K562 (cell line): ENCODE measurements around the gene ZNF358. TPM values are rescaled to one million over a fixed set of nuclear protein-coding genes. Genes with fewer than 3 reads are reported as not detected.
A peak's percentile ranks its signal among the peaks of the same experiment; 100 is the strongest.

Experiments
- ATAC-seq: fragments of 200-7000 bp; cut with Tn5 transposase; 3 replicates; pipeline ENCODE4 v1.9.1; 2020; ENCODE audit warnings: moderate library complexity
- BruUV-seq: library from RNA; stranded (reverse); fragments of 400-500 nt; replicated peaks from 2 replicates; lab custom pipeline; 2021; lab: Mats Ljungman, UMichigan
- CTCF ChIA-PET: fragments of 300-600 bp; formaldehyde crosslinking; extraction: SDS; loops from one replicate; lab custom pipeline; 2021; ENCODE audit warnings: low intra/inter-chr PET ratio; lab: Yijun Ruan, JAX
- POLR2A ChIA-PET: fragments of 300-600, 350-650 bp; sonication (Branson Sonifier 250); formaldehyde crosslinking; extraction: SDS; loops from one replicate; lab custom pipeline; 2021; ENCODE audit warnings: antibody characterized with exemption, inconsistent platforms; lab: Yijun Ruan, JAX
- DNase-seq, 4 experiments: peaks; one replicate each; pipeline versions ENCODE4 v3.0.0 to v3.0.0-alpha.2; 2011 to 2018; ENCODE audit warnings: low spot score in 3 of 4, mixed read lengths in 3 of 4; ENCODE audit errors: extremely low read depth in 1 of 4
- FAIRE-seq: peaks from 2 replicates; lab custom pipeline; 2011; peaks lifted over from hg19 to GRCh38; lab: Jason Lieb, UNC
- H2AFZ ChIP-seq: 2 replicates; pipeline ENCODE4 v1.6.0; 2011; ENCODE audit warnings: low read depth, low read length, control low read depth, inconsistent platforms
- H3K27ac ChIP-seq: fragments of 200-600 bp; 3 replicates; pipeline ENCODE4 v1.8.0; 2011; ENCODE audit warnings: low read depth, mild to moderate bottlenecking, control low read depth, inconsistent platforms, low read length, moderate library complexity, mixed read lengths; ENCODE audit errors: extremely low read depth
- H3K27me3 ChIP-seq, 2 experiments: fragments of 300-600 bp in 1 of 2; 2 replicates in 1 of 2; 3 replicates in 1 of 2; pipeline versions ENCODE4 v1.6.0 to v1.8.0; 2011; ENCODE audit warnings: inconsistent platforms in 2 of 2, low read length in 2 of 2, mild to moderate bottlenecking in 1 of 2, mixed read lengths in 1 of 2, moderate library complexity in 1 of 2; ENCODE audit not compliant: control insufficient read depth in 2 of 2, insufficient read depth in 2 of 2
- H3K36me3 ChIP-seq: fragments of 300-600 bp; 3 replicates; pipeline ENCODE4 v1.8.0; 2011; ENCODE audit warnings: mild to moderate bottlenecking, low read length, inconsistent platforms; ENCODE audit not compliant: control insufficient read depth, insufficient read depth
- H3K4me1 ChIP-seq, 2 experiments: fragments of 200-600 bp in 1 of 2; replicated peaks in 1 of 2; 2 replicates in 1 of 2; 3 replicates in 1 of 2; pipeline versions ENCODE4 v1.5.1 to v1.8.0; 2011; ENCODE audit warnings: inconsistent platforms in 2 of 2, low read length in 2 of 2, mild to moderate bottlenecking in 1 of 2, mixed read lengths in 1 of 2, moderate library complexity in 1 of 2; ENCODE audit not compliant: control insufficient read depth in 2 of 2, insufficient read depth in 2 of 2
- H3K4me2 ChIP-seq: 2 replicates; pipeline ENCODE4 v1.6.1; 2011; ENCODE audit warnings: low read length, control low read depth, inconsistent platforms, mixed read lengths; ENCODE audit not compliant: insufficient read depth
- H3K4me3 ChIP-seq: fragments of 200-600 bp; sonication (generic), shearing (Covaris generic); 2 replicates; pipeline ENCODE4 v1.5.1; 2016; ENCODE audit warnings: control low read depth, inconsistent platforms
- H3K79me2 ChIP-seq: fragments of 200-600 bp; 3 replicates; pipeline ENCODE4 v1.8.0; 2011; ENCODE audit warnings: low read length, inconsistent platforms; ENCODE audit not compliant: control insufficient read depth, insufficient read depth
- H3K9ac ChIP-seq, 2 experiments: 2 replicates each; pipeline versions ENCODE4 v1.6.0 to v1.6.1; 2011; ENCODE audit warnings: low read depth in 2 of 2, low read length in 2 of 2, control low read depth in 1 of 2, inconsistent platforms in 1 of 2, mild to moderate bottlenecking in 1 of 2, mixed read lengths in 1 of 2; ENCODE audit not compliant: insufficient read depth in 1 of 2
- H3K9me1 ChIP-seq: one replicate; pipeline ENCODE4 v1.6.0; 2011; ENCODE audit warnings: inconsistent platforms, mild to moderate bottlenecking, low read length, moderate library complexity; ENCODE audit not compliant: control insufficient read depth, insufficient read depth
- H3K9me3 ChIP-seq: replicated peaks from 2 replicates; pipeline ENCODE4 v1.5.1; 2011; ENCODE audit warnings: low read depth, low read length, inconsistent platforms; ENCODE audit not compliant: control insufficient read depth, insufficient read depth
- H4K20me1 ChIP-seq: replicated peaks from 2 replicates; pipeline ENCODE4 v1.6.1; 2011; ENCODE audit warnings: low read length, inconsistent platforms, mixed read lengths; ENCODE audit not compliant: control insufficient read depth, insufficient read depth
- ARID1B ChIP-seq: fragments of 450-650 bp; IDR thresholded peaks from 2 replicates; pipeline ENCODE4 v1.6.1; 2016; ENCODE audit warnings: antibody characterized with exemption, mild to moderate bottlenecking, inconsistent platforms
- C11orf30 ChIP-seq: fragments of 450-650 bp; IDR thresholded peaks from 2 replicates; pipeline ENCODE4 v1.6.1; 2016; ENCODE audit warnings: low read depth, mild to moderate bottlenecking
- DEAF1 ChIP-seq: fragments of 450-650 bp; formaldehyde crosslinking; IDR thresholded peaks from 2 replicates; pipeline ENCODE4 v1.4.0; 2020; ENCODE audit warnings: mild to moderate bottlenecking, moderate library complexity
- JUN ChIP-seq, 2 experiments: sonication (generic) in 1 of 2; formaldehyde crosslinking in 1 of 2; IDR thresholded peaks; 2 replicates each; pipeline versions ENCODE4 v1.6.1 to v1.8.0; 2012 to 2022; ENCODE audit warnings: borderline replicate concordance in 2 of 2, mild to moderate bottlenecking in 2 of 2, improper control_type of control experiment in 1 of 2, low read depth in 1 of 2, low read length in 1 of 2, missing genetic modification reagents in 1 of 2
- MLLT1 ChIP-seq, 2 experiments: fragments of 450-650 bp; IDR thresholded peaks; 2 replicates each; pipeline ENCODE4 v1.6.1; 2016
- NFE2 ChIP-seq: IDR thresholded peaks from 2 replicates; pipeline ENCODE4 v1.6.1; 2014; ENCODE audit warnings: antibody characterized with exemption, low read depth
- RBFOX2 ChIP-seq: fragments of 200-400 bp; formaldehyde crosslinking; IDR thresholded peaks from 2 replicates; pipeline ENCODE4 v1.6.1; 2017; ENCODE audit warnings: low read depth, mild to moderate bottlenecking, low read length, moderate library complexity
- SP1 ChIP-seq: sonication (generic); formaldehyde crosslinking; IDR thresholded peaks from 2 replicates; pipeline ENCODE4 v1.8.1; 2022; ENCODE audit warnings: mild to moderate bottlenecking, missing genetic modification reagents
- TEAD1 ChIP-seq, 2 experiments: fragments of 450-650 bp in 1 of 2; sonication (generic) in 1 of 2; formaldehyde crosslinking; IDR thresholded peaks; 2 replicates each; pipeline versions ENCODE4 v1.4.0 to v1.8.0; 2020 to 2022; ENCODE audit warnings: mild to moderate bottlenecking in 2 of 2, missing genetic modification reagents in 1 of 2
- TFAP4 ChIP-seq: sonication (generic); formaldehyde crosslinking; IDR thresholded peaks from 2 replicates; pipeline ENCODE4 v1.8.0; 2022; ENCODE audit warnings: missing genetic modification reagents, mild to moderate bottlenecking, moderate library complexity, borderline replicate concordance
- TGIF2 ChIP-seq: sonication (generic); formaldehyde crosslinking; IDR thresholded peaks from 2 replicates; pipeline ENCODE4 v1.8.1; 2022; ENCODE audit warnings: mild to moderate bottlenecking, missing genetic modification reagents, moderate library complexity
- TRIM24 ChIP-seq, 2 experiments: fragments of 450-650 bp; IDR thresholded peaks; 2 replicates each; pipeline ENCODE4 v1.6.1; 2016
- VEZF1 ChIP-seq: fragments of 200-800 bp; sonication (Bioruptor generic); IDR thresholded peaks from 2 replicates; pipeline ENCODE4 v1.6.1; 2017; ENCODE audit warnings: missing genetic modification characterization, missing compliant biosample characterization
- ZNF280B ChIP-seq: fragments of 250-450 bp; sonication (Bioruptor Pico); IDR thresholded peaks from 2 replicates; pipeline ENCODE4 v1.5.1; 2021; ENCODE audit warnings: mild to moderate bottlenecking
- ZSCAN32 ChIP-seq: fragments of 450-650 bp; formaldehyde crosslinking; IDR thresholded peaks from 2 replicates; pipeline ENCODE4 v1.4.0; 2020; ENCODE audit warnings: mild to moderate bottlenecking, moderate library complexity
- WGBS: fragments of 100-300 bp; shearing (Covaris generic); methylation state at CpG from one replicate; pipeline ENCODE4 v1.1.6; 2016; ENCODE audit warnings: low coverage, mixed read lengths; ENCODE audit not compliant: insufficient coverage; ENCODE audit errors: missing lambda C conversion rate; 5-methylcytosine and 5-hydroxymethylcytosine counted together
- in situ Hi-C: fragments of 300-500 bp; cut with MboI; formaldehyde crosslinking; loops from 4 replicates; pipeline ENCODE4 v1.15.0; 2018; ENCODE audit warnings: inconsistent platforms, mixed read lengths
- intact Hi-C: fragments of 100-400 bp; cut with micrococcal nuclease; formaldehyde crosslinking; loops from 2 replicates; pipeline ENCODE4 v1.14.2; 2022
- polyA plus RNA-seq, 8 experiments: library from polyadenylated mRNA; depleted of rRNA in 4 of 8; stranded (reverse) in 5 of 8; unstranded in 3 of 8; fragments of >200 nt; fragmentation: Nextera tagmentation in 2 of 8; fragmentation: Illumina TruSeq in 1 of 8; extraction: Ambion mirVana in 2 of 8; extraction: Trizol in 1 of 8; gene quantifications; 2 replicates each; pipeline versions ENCODE4 v1.2.1 to v1.2.3, GENCODE V29; 2011 to 2014; ENCODE audit warnings: inconsistent platforms in 1 of 8, missing spikeins in 1 of 8
- total RNA-seq, 7 experiments: library from RNA; depleted of rRNA in 6 of 7; stranded (reverse); fragments of >200 nt in 6 of 7; fragmentation: Illumina TruSeq in 2 of 7; extraction: Trizol in 2 of 7; gene quantifications; 2 replicates each; pipeline versions ENCODE4 v1.2.1 to v1.2.3, GENCODE V29; 2011 to 2021; ENCODE audit warnings: low replicate concordance in 1 of 7

ZNF358 gene
- total and polyA plus RNA-seq, 9 of the 15 experiments (the other 6 are each of a cell fraction or from before 2014, with no cell fraction given): 0.04 to 17.2 (median 4.9) TPM

- WGBS: 1% methylated on average over 10 of the region's 11 CpGs
- no peak overlapping the region for H3K4me3 ChIP-seq
- no peak for TF ChIP-seq DEAF1 (CRISPR knock-in tag)
- no peak for TF ChIP-seq ZNF280B (CRISPR knock-in tag)
- TF ChIP-seq TGIF2 (CRISPR knock-in tag): no peak
- TF ChIP-seq ZSCAN32 (CRISPR knock-in tag): no peak
- TF ChIP-seq RBFOX2: 0 out of 2 replicates have a peak, but pooled peaks have one; percentile 30
- TF ChIP-seq MLLT1 (IDR thresholded peaks at IDR 0.05): no peak
- peak in 1 of 2 experiments; percentile 32; a peak in 1 of 4 replicates for TF ChIP-seq TEAD1 (CRISPR knock-in tag; IDR thresholded peaks at IDR 0.05)
- TF ChIP-seq TRIM24 (IDR thresholded peaks at IDR 0.05): no peak
- TF ChIP-seq C11orf30: peak; percentile 53; the same call in 1 of the 2 replicates
- TF ChIP-seq JUN (IDR thresholded peaks at IDR 0.05; ENCODE audit: borderline replicate concordance, low read depth, low read length): peak; percentile 74; the same call in 1 of the 2 replicates
- TF ChIP-seq JUN (CRISPR knock-in tag; IDR thresholded peaks at IDR 0.05; ENCODE audit: borderline replicate concordance): no peak
- 0 out of 2 replicates have a peak, but pooled peaks have one; percentile 9 for TF ChIP-seq ARID1B
- 0 out of 2 replicates have a peak, but pooled peaks have one; percentile 28 for TF ChIP-seq VEZF1 (CRISPR knock-in tag)
- TF ChIP-seq NFE2: peak; percentile 64
- peak; percentile 72 for TF ChIP-seq SP1
- TF ChIP-seq TFAP4 (CRISPR knock-in tag): peak; percentile 58; the same call in 1 of the 2 replicates
Measured at GRCh38 chr19:7507884-7508283, 8.0 kb upstream of the ZNF358 start.

More at GRCh38 chr19:7507884-7508283, 8.0 kb upstream of the ZNF358 start:
- FAIRE-seq: peak; percentile 100
- H2AFZ ChIP-seq: peak overlapping the region; percentile 57
- no peaks in the 10 kb centered on the region for H4K20me1 ChIP-seq
- BruUV-seq: no TSS peak
- intact Hi-C loops: no loop called here
- no peaks in the 10 kb centered on the region for H3K9me3 ChIP-seq
- POLR2A ChIA-PET: interaction anchor here (0.6 to 1.0 kb wide), 3 partner anchors 10 to 11 kb away, joined by 3 read pairs; a partner anchor contains a TSS
- H3K36me3 ChIP-seq: no peaks in the 10 kb centered on the region
- no peak overlapping the region for H3K27ac ChIP-seq
- peak; percentile 91 to 97 (median 92) for DNase-seq
- peak; percentile 93 for ATAC-seq
- no peaks in the 10 kb centered on the region for H3K27me3 ChIP-seq
- no peaks in the 10 kb centered on the region for H3K79me2 ChIP-seq
- H3K9ac ChIP-seq: peak overlapping the region in 1 of 2 experiments; percentile 72; a peak in 1 of 4 replicates
- peaks cover 24 to 39% of the 10 kb centered on the region in 2 experiments for H3K4me1 ChIP-seq
- H3K4me2 ChIP-seq: peak overlapping the region; percentile 57
- in situ Hi-C loops: no loop called here
- no peaks in the 10 kb centered on the region for H3K9me1 ChIP-seq
- CTCF ChIA-PET: no interaction called here
